Measurements from ENCODE around the gene PKD1L1.
"Not testable (repeated sequence)": the region's sequence is repeated elsewhere in the genome, so short reads cannot be mapped to it uniquely, and the experiment has no call there.

Gene PKD1L1

DNA sequence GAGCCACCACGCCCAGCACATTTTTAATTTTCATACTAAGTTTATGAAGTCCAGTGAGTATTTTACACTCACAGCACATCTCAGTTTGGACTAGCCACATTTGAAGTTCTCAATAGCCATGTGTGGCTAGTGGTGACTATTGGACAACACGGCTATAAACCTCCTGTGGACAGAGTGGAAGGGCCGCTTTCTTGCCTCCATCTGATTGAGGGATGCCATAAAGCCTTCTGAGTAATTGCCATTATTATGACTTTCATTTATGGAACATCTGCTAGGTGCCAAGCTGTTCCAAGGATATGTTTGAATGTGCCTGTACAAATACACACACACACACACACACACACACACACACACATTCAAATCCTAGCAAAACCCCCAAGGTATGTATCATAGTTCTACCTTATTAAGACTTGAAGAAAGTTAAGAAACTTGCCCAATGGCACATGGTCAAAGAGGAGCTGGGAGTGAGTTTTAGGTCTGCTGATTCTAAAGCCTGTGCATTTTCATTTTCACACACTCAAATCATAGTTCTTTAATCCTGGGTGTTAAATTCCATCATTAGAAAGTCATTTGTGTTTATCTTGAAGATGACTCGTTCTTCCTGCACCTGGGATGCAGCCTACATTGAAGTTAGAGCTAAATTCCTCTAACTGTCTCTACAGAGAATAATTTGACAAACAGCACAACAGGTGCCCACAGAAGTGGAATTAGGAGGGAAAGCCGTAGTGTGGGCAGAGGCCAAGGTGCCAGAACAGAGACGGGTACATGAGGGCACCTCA, 143.3 kb downstream of the PKD1L1 start:
- Mint-ChIP-seq H3K9me3 (no peaks in the 10 kb centered on the region), H3K4me1 (ENCODE audit: low read depth) (no peaks in the 10 kb centered on the region), H3K4me3 (no peak overlapping the region), H3K27me3 (no peaks in the 10 kb centered on the region), H3K36me3 (ENCODE audit: low read depth) (no peaks in the 10 kb centered on the region), H3K27ac (no peak overlapping the region)

DNA sequence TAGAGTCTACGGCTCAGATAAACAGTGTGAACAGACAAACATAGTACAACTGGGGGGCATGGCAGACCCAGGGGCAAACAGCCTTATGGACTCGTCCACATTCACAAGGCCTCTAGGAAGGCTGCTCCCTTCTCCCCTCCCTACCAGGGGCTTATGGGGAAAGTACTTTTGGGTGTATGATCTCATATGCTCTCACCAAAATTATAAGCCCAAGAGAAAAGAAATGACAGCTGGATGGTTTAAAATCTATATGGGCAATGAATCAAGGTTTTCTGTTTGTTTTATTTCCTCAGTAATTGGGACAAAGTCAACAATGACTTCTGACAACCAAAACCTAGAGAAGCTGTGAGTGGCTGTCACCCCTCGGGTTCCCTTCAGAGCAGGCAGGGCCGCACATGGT, 144.4 kb downstream of the PKD1L1 start:
- Mint-ChIP-seq H3K4me1 (ENCODE audit: low read depth) (no peaks in the 10 kb centered on the region), H3K36me3 (ENCODE audit: low read depth) (no peaks in the 10 kb centered on the region), H3K27me3 (no peaks in the 10 kb centered on the region), H3K27ac (no peak overlapping the region), H3K4me3 (no peak overlapping the region), H3K9me3 (no peaks in the 10 kb centered on the region)

DNA sequence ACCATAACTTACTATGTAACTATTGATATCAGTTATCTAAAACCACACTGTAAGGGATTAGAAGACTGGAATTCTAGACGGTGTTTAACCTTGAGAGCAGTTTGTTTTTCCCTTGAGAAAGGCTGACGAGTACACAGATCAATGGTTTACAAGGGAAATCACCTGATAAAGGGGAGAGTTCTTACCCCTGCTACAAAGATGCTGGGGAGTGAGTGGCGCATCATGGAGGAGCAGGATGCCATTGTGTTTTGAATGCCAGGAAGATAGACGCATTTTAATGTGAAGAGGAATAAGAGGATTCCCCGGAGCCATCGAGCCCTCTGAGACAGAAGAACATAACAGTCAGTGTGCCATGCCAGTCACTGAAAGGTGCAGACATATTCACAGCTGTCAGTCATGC, 145.2 kb downstream of the PKD1L1 start:
- no peak overlapping the region for H3K4me3 Mint-ChIP-seq

DNA sequence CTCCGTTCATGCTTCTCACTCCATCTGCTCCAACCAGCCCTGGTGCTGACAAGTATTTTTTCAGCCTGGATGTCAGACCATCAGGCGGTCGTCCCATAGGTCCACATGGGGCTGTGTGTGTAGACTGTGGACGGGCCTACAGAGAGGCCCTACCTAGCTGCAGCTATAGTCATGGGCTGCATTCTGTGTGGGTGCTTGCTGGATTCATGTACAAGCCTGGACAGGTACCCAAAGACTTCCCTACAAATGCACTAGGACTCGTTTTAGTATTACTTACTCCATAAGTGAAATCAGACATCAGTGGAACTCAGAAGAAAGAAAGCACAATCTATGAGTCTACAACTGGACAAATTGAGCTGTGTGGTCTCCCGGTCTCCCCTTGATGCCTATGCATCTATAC, 146.8 kb downstream of the PKD1L1 start:
- Mint-ChIP-seq H3K9me3 (no peaks in the 10 kb centered on the region), H3K4me3 (no peak overlapping the region), H3K27me3 (no peaks in the 10 kb centered on the region), H3K27ac (no peak overlapping the region), H3K36me3 (ENCODE audit: low read depth) (no peaks in the 10 kb centered on the region), H3K4me1 (ENCODE audit: low read depth) (no peaks in the 10 kb centered on the region)

More for the DNA sequence above, 145.2 kb downstream of the PKD1L1 start:
- Mint-ChIP-seq H3K36me3 (ENCODE audit: low read depth) (no peaks in the 10 kb centered on the region), H3K27me3 (no peaks in the 10 kb centered on the region), H3K9me3 (no peaks in the 10 kb centered on the region), H3K27ac (no peak overlapping the region), H3K4me1 (ENCODE audit: low read depth) (no peaks in the 10 kb centered on the region)

DNA sequence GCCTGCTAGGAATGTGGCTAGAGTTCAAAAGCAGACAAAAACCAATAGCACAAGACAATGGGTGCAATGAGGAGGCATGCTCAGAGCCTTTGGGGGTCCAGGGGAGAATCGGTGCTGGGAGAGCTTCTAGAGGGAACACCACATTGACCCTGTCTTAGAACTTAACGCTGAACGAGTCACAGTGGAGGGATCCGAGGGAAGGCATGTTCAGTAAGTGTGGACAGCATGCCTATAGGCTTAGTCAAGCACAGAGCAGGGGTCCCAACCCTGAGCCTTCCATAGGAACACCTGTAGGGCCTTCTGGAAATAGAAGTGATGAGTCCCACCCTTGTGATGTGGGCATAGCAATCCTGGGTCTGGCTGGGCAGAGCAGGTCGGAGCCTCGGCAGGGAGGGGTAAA, 148.7 kb downstream of the PKD1L1 start:
- H3K4me3 Mint-ChIP-seq = no peak overlapping the region
- no peaks in the 10 kb centered on the region for H3K36me3 Mint-ChIP-seq (ENCODE audit: low read depth)
- H3K27me3 Mint-ChIP-seq = no peaks in the 10 kb centered on the region
- no peaks in the 10 kb centered on the region for H3K9me3 Mint-ChIP-seq
- H3K4me1 Mint-ChIP-seq (ENCODE audit: low read depth) = no peaks in the 10 kb centered on the region
- no peak overlapping the region for H3K27ac Mint-ChIP-seq

DNA sequence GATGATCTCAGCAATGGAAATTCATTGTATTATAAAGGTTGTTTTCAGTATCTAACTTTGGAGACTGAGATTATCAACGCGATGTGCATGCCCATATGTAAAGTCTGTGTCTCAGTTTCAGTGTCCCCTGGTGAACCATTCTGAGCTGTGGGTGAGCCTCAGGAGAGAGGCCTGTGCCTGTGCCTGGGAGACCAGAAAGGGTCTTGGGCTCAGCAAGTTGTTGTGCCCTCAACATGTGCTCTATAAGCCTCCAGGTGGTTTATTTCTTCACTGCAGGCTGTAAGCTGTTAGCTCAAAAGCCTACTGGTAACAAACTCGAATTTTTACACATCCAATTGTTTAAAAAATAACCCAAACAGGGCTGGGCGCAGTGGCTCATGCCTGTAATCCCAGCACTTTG, 151.9 kb downstream of the PKD1L1 start:
- Mint-ChIP-seq H3K4me3 (no peak overlapping the region), H3K36me3 (ENCODE audit: low read depth) (no peaks in the 10 kb centered on the region), H3K9me3 (no peaks in the 10 kb centered on the region), H3K27me3 (no peaks in the 10 kb centered on the region), H3K4me1 (ENCODE audit: low read depth) (no peaks in the 10 kb centered on the region), H3K27ac (no peak overlapping the region)

DNA sequence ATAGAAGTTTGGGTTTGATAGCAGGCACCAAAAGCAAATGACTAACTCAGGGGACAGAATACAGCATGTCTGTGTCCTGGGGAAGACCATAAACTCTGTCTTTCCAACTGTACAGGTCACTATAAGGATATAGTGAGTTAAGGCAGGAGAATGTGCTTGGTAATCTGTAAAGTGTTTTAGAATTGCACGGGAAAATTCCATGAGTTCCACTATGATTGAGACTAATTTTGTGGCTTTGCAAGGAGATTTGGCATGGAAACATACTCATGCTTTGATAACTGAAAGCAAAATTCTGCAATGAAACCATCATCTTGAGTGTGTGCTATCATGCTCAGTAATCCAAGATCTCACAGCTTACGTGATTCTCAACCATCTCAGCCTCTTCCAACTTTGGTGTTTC, 152.6 kb downstream of the PKD1L1 start:
- Mint-ChIP-seq H3K4me3 (no peak overlapping the region), H3K36me3 (ENCODE audit: low read depth) (no peaks in the 10 kb centered on the region), H3K4me1 (ENCODE audit: low read depth) (no peaks in the 10 kb centered on the region), H3K9me3 (no peaks in the 10 kb centered on the region), H3K27ac (no peak overlapping the region), H3K27me3 (no peaks in the 10 kb centered on the region)

DNA sequence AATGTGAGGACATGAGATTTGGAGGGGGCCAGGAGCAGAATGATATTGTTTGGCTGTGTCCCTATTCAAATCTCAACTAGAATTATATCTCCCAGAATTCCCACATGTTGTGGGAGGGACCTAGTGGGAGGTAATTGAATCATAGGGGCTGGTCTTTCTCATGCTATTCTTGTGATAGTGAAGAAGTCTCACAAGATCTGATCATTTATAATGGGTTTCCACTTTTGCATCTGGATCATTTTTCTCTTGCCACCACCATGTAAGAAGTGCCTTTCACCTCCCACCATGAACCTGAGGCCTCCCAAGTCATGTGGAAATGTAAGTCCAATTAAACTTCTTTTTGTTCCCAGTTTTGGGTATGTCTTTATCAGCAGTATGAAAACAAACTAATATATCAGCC, 153.1 kb downstream of the PKD1L1 start:
- not testable (repeated sequence) for H3K9me3 Mint-ChIP-seq; H3K4me3 Mint-ChIP-seq; H3K4me1 Mint-ChIP-seq (ENCODE audit: low read depth); H3K36me3 Mint-ChIP-seq (ENCODE audit: low read depth); H3K27me3 Mint-ChIP-seq; H3K27ac Mint-ChIP-seq

DNA sequence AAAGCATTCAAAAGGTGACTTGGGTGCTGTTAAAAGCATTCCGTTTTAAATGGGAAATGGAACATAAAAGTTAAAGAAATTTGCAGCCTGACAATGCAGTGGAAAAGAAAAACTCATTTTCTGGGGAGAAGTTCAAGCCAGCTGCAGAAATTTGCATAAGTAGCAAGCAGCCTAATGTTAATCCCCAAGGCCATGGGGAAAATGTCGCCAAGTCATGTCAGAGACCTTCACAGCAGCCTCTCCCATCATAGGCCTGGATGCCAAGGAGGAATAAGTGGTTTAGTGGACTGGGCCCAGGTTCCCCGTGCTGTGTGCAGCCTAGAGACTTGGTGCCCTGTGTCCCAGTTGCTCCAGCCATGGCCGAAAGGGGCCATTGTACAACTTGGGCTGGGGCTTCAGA, 154.2 kb downstream of the PKD1L1 start:
- Mint-ChIP-seq H3K4me1 (ENCODE audit: low read depth) (no peaks in the 10 kb centered on the region), H3K27me3 (no peaks in the 10 kb centered on the region), H3K4me3 (no peak overlapping the region), H3K9me3 (no peaks in the 10 kb centered on the region), H3K36me3 (ENCODE audit: low read depth) (no peaks in the 10 kb centered on the region), H3K27ac (no peak overlapping the region)

DNA sequence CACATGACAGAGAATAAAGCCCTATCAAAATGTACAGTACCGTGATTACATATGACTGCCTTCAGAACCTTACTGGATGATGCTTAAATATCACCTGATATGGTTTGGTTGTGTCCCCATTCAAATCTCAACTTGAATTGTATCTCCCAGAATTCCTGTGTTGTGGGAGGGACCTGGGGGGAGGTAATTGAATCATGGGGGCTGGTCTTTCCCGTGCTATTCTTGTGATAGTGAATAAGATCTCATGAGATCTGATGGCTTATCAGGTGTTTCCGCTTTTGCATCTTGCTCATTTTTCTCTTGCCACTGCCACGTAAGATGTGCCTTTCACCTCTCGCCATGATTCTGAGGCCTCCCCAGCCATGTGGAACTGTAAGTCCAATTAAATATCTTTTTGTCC, 155.1 kb downstream of the PKD1L1 start:
- not testable (repeated sequence) for H3K9me3 Mint-ChIP-seq; H3K4me3 Mint-ChIP-seq; H3K27ac Mint-ChIP-seq; H3K27me3 Mint-ChIP-seq; H3K36me3 Mint-ChIP-seq (ENCODE audit: low read depth); H3K4me1 Mint-ChIP-seq (ENCODE audit: low read depth)

DNA sequence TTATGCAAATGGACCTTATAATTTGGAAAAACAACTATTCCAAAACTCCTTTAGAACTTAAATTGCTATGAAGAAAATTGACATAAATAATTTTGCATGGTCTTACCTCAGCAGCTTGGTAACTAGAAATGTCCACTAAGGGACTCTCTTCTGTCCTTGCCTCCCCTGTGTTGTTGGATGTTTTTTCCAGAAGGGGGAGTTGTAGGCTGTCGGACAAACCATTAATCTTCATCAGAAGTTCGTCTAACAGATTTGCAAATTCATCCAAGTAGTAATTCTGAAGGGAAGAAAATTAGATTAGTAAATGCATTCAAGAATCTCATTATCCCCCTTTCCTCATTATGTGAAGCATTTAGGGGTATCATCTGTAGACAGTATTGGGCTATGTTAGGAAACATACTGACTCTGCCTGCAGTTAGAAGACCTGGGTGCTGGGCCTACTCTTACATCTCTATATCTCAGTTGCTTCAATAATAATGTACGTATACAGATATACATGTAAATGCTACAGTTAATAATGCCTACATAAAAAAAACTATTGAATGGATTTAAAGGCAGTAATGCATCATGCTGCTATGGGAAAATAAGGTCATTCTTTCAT, 155.6 kb downstream of the PKD1L1 start:
- Mint-ChIP-seq H3K4me3 (no peak overlapping the region), H3K4me1 (ENCODE audit: low read depth) (no peaks in the 10 kb centered on the region), H3K36me3 (ENCODE audit: low read depth) (no peaks in the 10 kb centered on the region), H3K27me3 (no peaks in the 10 kb centered on the region), H3K9me3 (no peaks in the 10 kb centered on the region), H3K27ac (no peak overlapping the region)

DNA sequence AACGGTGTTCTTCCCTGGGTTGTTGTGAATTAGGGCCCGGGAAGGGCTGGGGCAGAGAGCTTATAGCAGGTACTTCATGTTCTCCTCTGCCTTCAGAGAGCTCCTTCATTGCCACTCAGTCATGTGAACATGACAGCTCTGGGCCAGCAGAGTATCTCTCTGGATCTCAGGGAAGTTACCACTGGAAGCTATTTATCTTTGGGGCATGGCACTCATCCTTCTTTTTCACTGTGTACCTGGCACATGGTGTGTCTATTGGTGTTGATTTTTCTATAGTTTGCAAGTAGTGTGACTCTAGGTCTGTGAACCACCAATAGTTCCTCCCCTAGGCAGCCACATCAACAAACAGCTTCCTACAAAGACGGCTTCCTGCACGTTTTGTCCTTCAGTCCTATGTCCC, 156.6 kb downstream of the PKD1L1 start:
- H3K36me3 Mint-ChIP-seq (ENCODE audit: low read depth) = no peaks in the 10 kb centered on the region
- no peaks in the 10 kb centered on the region for H3K4me1 Mint-ChIP-seq (ENCODE audit: low read depth)
- no peaks in the 10 kb centered on the region for H3K27me3 Mint-ChIP-seq
- H3K9me3 Mint-ChIP-seq = no peaks in the 10 kb centered on the region
- no peak overlapping the region for H3K27ac Mint-ChIP-seq
- no peak overlapping the region for H3K4me3 Mint-ChIP-seq

DNA sequence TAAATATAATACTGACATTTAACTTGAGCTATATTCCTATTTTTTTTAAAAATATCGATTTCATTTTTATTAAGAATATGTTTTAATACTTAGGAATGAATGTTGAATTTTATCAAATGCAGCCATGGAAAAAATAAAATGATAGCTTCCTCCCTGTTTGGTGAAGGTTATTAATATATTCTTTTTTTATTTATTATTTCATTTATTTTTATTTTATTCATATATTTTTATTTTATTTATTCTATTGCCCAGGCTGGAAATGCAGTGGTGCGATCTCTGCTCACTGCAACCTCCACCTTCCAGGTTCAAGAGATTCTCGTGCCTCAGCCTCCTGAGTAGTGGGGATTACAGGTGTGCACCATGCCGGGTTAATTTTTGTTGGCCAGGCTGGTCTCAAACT, 160.2 kb downstream of the PKD1L1 start:
- Mint-ChIP-seq H3K27ac (no peak overlapping the region), H3K9me3 (no peaks in the 10 kb centered on the region), H3K36me3 (ENCODE audit: low read depth) (no peaks in the 10 kb centered on the region), H3K4me3 (no peak overlapping the region), H3K4me1 (ENCODE audit: low read depth) (no peaks in the 10 kb centered on the region), H3K27me3 (no peaks in the 10 kb centered on the region)

DNA sequence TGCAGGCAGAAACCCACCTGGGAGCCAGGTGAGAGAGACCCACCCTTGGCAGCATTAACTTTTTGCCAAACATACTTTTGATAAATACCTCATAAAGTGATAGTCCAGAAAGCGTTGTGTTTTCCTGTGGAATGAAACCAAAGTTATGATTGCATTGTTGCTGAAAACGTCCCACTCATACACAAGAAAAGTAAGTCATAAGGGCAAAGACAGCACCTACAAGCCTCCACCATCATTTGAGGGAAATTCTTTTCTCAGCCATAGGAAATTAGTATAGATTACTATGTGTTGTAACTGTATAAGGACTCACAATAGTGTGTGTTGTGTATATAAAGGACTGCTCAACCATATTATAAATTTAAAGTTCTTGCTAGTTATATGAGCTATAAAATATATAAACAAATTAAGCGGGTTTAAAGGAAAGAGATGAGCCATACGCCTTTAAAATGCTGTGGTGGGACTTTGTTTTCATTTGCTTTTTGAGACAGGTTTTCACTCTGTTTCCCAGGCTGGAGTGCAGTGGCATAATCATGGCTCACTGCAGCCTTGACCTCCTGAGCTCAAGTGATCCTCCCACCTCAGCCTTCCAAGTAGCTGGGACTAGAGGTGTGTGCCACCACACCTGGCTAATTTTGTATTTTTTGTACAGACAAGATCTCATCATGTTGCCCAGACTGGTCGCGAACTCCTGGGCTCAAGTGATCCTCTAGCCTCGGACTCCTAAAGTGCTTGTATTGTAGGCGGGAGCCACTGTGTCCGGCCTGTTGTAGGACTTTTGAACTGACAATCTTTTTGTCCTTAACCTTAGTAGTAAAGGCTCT, 160.8 kb downstream of the PKD1L1 start:
- no peaks in the 10 kb centered on the region for H3K27me3 Mint-ChIP-seq
- no peak overlapping the region for H3K27ac Mint-ChIP-seq
- no peaks in the 10 kb centered on the region for H3K4me1 Mint-ChIP-seq (ENCODE audit: low read depth)
- no peaks in the 10 kb centered on the region for H3K36me3 Mint-ChIP-seq (ENCODE audit: low read depth)
- no peak overlapping the region for H3K4me3 Mint-ChIP-seq
- H3K9me3 Mint-ChIP-seq = no peaks in the 10 kb centered on the region

DNA sequence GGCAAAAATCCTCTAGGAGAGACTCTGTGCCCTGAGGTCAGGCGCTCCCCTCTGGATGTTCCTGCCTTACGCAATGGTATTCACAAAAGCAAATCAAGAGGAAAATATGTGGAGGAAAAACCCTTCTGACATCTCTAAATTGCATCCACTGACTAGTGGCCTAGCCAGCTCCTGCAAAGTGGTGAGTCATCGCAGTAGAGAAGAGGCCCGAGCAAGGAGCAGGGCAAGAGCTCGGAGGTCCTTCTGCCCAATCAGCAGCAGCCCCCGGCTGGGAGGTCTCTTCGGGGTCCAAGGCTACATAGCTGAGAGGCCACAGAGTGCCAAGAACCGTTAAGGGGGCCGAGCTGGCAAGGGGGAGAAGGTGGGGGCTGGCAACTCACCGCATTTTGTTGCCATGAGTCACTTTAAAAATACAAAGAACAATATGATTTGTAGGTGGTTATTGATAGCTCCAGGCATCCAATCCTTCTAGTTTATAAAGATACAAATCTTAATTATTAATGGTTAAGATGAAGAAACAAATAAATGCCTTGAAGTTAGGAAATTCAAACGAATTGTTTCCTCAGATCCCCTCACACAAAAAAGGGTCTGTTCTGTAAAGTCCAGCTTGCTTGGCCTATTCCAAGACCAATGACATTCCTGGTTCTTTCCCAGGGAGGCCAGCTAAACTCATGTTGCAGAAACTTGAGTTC, 161.6 kb downstream of the PKD1L1 start:
- H3K36me3 Mint-ChIP-seq (ENCODE audit: low read depth) = no peaks in the 10 kb centered on the region
- no peaks in the 10 kb centered on the region for H3K4me1 Mint-ChIP-seq (ENCODE audit: low read depth)
- H3K9me3 Mint-ChIP-seq = no peaks in the 10 kb centered on the region
- no peak overlapping the region for H3K27ac Mint-ChIP-seq
- no peak overlapping the region for H3K4me3 Mint-ChIP-seq
- peaks cover 3% of the 10 kb centered on the region for H3K27me3 Mint-ChIP-seq
